Effector memory CD4-positive, alpha-beta T cell (primary cell): ENCODE measurements around the gene RASGRP2.

ENCODE experiments used
- DNase-seq, 3 donors: peaks; one replicate each; pipeline ENCODE4 v3.0.0-alpha.2; 2020
- H3K27ac ChIP-seq: 2 replicates; pipeline ENCODE4 v1.7.0; 2013; ENCODE audit warnings: mild to moderate bottlenecking, low read length, moderate library complexity; ENCODE audit not compliant: insufficient read depth, poor library complexity, severe bottlenecking
- H3K27me3 ChIP-seq: replicated peaks from 2 replicates; pipeline ENCODE4 v1.7.0; 2013; ENCODE audit warnings: mild to moderate bottlenecking, low read length; ENCODE audit not compliant: insufficient read depth, control insufficient read depth, poor library complexity, severe bottlenecking
- H3K36me3 ChIP-seq: 2 replicates; pipeline ENCODE4 v1.7.0; 2013; ENCODE audit warnings: mild to moderate bottlenecking, low read length, moderate library complexity; ENCODE audit not compliant: control insufficient read depth, insufficient read depth
- H3K4me1 ChIP-seq: 2 replicates; pipeline ENCODE4 v1.7.0; 2013; ENCODE audit warnings: low read length, mild to moderate bottlenecking; ENCODE audit not compliant: control insufficient read depth, insufficient read depth, poor library complexity, severe bottlenecking
- H3K4me3 ChIP-seq: 2 replicates; pipeline ENCODE4 v1.7.0; 2013; ENCODE audit warnings: low read length, low read depth, mild to moderate bottlenecking; ENCODE audit not compliant: insufficient read depth, poor library complexity, severe bottlenecking
- H3K9me3 ChIP-seq: 2 replicates; pipeline ENCODE4 v1.7.0; 2013; ENCODE audit warnings: mild to moderate bottlenecking, low read length, moderate library complexity; ENCODE audit not compliant: control insufficient read depth

RASGRP2 gene

GRCh38 chr11:64723907-64724862 is 19.8 kb downstream of the RASGRP2 start:
- H3K36me3 ChIP-seq: peaks cover 26% of the 10 kb centered on the region
- peak overlapping the region; percentile 78 for H3K27ac ChIP-seq
- H3K4me1 ChIP-seq: peaks cover 7% of the 10 kb centered on the region
- H3K27me3 ChIP-seq: peaks cover 12% of the 10 kb centered on the region
- no peak overlapping the region for H3K4me3 ChIP-seq
- no peak for DNase-seq
- H3K9me3 ChIP-seq: no peaks in the 10 kb centered on the region

GRCh38 chr11:64723117-64723906 is 20.6 kb downstream of the RASGRP2 start, which contains the start of gene NRXN2:
Gene NRXN2, minus strand, starts transcription at chr11:64723197. Its CDS starts 9,498 bp downstream, at chr11:64713699.
- H3K27me3 ChIP-seq: peaks cover 12% of the 10 kb centered on the region
- peak within 1 kb of the TSS; percentile 78 for H3K27ac ChIP-seq
- peak within 1 kb of the TSS; percentile 74 for H3K4me3 ChIP-seq
- H3K36me3 ChIP-seq: peaks cover 20% of the 10 kb centered on the region
- H3K9me3 ChIP-seq: no peaks in the 10 kb centered on the region
- peak; percentile 75 to 82 (median 80) for DNase-seq
- H3K4me1 ChIP-seq: peaks cover 7% of the 10 kb centered on the region

- no peak for DNase-seq
- Histone ChIP-seq H3K27me3 (peaks cover 16% of the 10 kb centered on the region), H3K4me1 (peaks cover 7% of the 10 kb centered on the region), H3K27ac (no peak overlapping the region), H3K4me3 (no peak overlapping the region), H3K36me3 (peaks cover 13% of the 10 kb centered on the region), H3K9me3 (no peaks in the 10 kb centered on the region)
These were observed 21.5 kb downstream of the RASGRP2 start for GRCh38 chr11:64722141-64723065.

- Histone ChIP-seq H3K4me1 (peaks cover 7% of the 10 kb centered on the region), H3K27ac (no peak overlapping the region), H3K9me3 (no peaks in the 10 kb centered on the region), H3K4me3 (no peak overlapping the region), H3K27me3 (peaks cover 21% of the 10 kb centered on the region), H3K36me3 (peaks cover 4% of the 10 kb centered on the region)
- DNase-seq: no peak
These were observed 22.6 kb downstream of the RASGRP2 start for GRCh38 chr11:64721359-64721699.

- H3K27ac ChIP-seq: no peak overlapping the region
- H3K27me3 ChIP-seq: peaks cover 21% of the 10 kb centered on the region
- H3K4me1 ChIP-seq: peaks cover 7% of the 10 kb centered on the region
- no peak for DNase-seq
- H3K4me3 ChIP-seq: no peak overlapping the region
- no peaks in the 10 kb centered on the region for H3K36me3 ChIP-seq
- H3K9me3 ChIP-seq: no peaks in the 10 kb centered on the region
These were observed 23.1 kb downstream of the RASGRP2 start for GRCh38 chr11:64720640-64721358.

GRCh38 chr11:64720167-64720566 is 23.8 kb downstream of the RASGRP2 start:
- DNase-seq: no peak
- Histone ChIP-seq H3K9me3 (no peaks in the 10 kb centered on the region), H3K4me1 (peaks cover 7% of the 10 kb centered on the region), H3K36me3 (no peaks in the 10 kb centered on the region), H3K27me3 (peaks cover 23% of the 10 kb centered on the region), H3K27ac (no peak overlapping the region), H3K4me3 (no peak overlapping the region)

GRCh38 chr11:64719406-64719805 is 24.5 kb downstream of the RASGRP2 start:
- no peak for DNase-seq
- H3K27me3 ChIP-seq: peaks cover 30% of the 10 kb centered on the region

GRCh38 chr11:64718780-64719124 is 25.2 kb downstream of the RASGRP2 start:
- H3K4me3 ChIP-seq: no peak overlapping the region
- no peaks in the 10 kb centered on the region for H3K36me3 ChIP-seq
- H3K9me3 ChIP-seq: no peaks in the 10 kb centered on the region
- peaks cover 35% of the 10 kb centered on the region for H3K27me3 ChIP-seq
- no peak for DNase-seq
- H3K4me1 ChIP-seq: peaks cover 6% of the 10 kb centered on the region
- H3K27ac ChIP-seq: no peak overlapping the region

More at GRCh38 chr11:64719406-64719805, 24.5 kb downstream of the RASGRP2 start:
- no peaks in the 10 kb centered on the region for H3K9me3 ChIP-seq
- peaks cover 7% of the 10 kb centered on the region for H3K4me1 ChIP-seq
- no peaks in the 10 kb centered on the region for H3K36me3 ChIP-seq
- H3K27ac ChIP-seq: no peak overlapping the region
- no peak overlapping the region for H3K4me3 ChIP-seq
